Panc1 (cell line): ENCODE results near the gene NINL. TPM values are rescaled to one million over a fixed set of nuclear protein-coding genes. Genes with fewer than 3 reads are reported as not detected.

Experiments used
- ATAC-seq: fragments of 200-7000 bp; cut with Tn5 transposase; 2 replicates; pipeline ENCODE4 v1.9.1; 2020; ENCODE audit warnings: mild to moderate bottlenecking, moderate library complexity
- BruUV-seq: library from RNA; stranded (reverse); fragments of 400-500 nt; replicated peaks from 2 replicates; lab custom pipeline; 2021; lab: Mats Ljungman, UMichigan
- CTCF ChIA-PET: fragments of 300-600 bp; sonication (Branson Sonifier 250); formaldehyde crosslinking; loops from one replicate; lab custom pipeline; 2022; ENCODE audit warnings: antibody characterized with exemption; lab: Charles Lee
- POLR2A ChIA-PET: fragments of 300-600 bp; sonication (Branson Sonifier 250); formaldehyde crosslinking; loops from one replicate; lab custom pipeline; 2022; ENCODE audit warnings: antibody characterized with exemption; lab: Charles Lee
- DNase-seq: peaks from one replicate; pipeline ENCODE4 v3.0.0-alpha.2; 2010; ENCODE audit warnings: low read depth, low spot score
- H3K27ac ChIP-seq: 2 replicates; pipeline ENCODE4 v1.5.1; 2011; ENCODE audit warnings: mild to moderate bottlenecking, low read length, inconsistent platforms
- H3K27me3 ChIP-seq: fragments of 200-500 bp; sonication (Bioruptor generic); 2 replicates; pipeline ENCODE4 v1.6.0; 2014; ENCODE audit warnings: low read length, inconsistent platforms; ENCODE audit not compliant: control insufficient read depth, insufficient read depth
- H3K36me3 ChIP-seq: fragments of 200-500 bp; sonication (Bioruptor generic); 2 replicates; pipeline ENCODE4 v1.5.1; 2014; ENCODE audit warnings: inconsistent platforms, mild to moderate bottlenecking, low read length, moderate library complexity; ENCODE audit not compliant: control insufficient read depth, insufficient read depth
- H3K4me1 ChIP-seq: 2 replicates; pipeline ENCODE4 v1.5.1; 2011; ENCODE audit warnings: inconsistent platforms, mild to moderate bottlenecking, low read length, moderate library complexity; ENCODE audit not compliant: control insufficient read depth, insufficient read depth
- H3K4me3 ChIP-seq, 2 experiments: 2 replicates each; pipeline ENCODE4 v1.5.1; 2011 to 2012; ENCODE audit warnings: low read depth in 2 of 2, low read length in 2 of 2, mild to moderate bottlenecking in 2 of 2, inconsistent platforms in 1 of 2, moderate library complexity in 1 of 2
- H3K9me3 ChIP-seq: fragments of 200-500 bp; sonication (Bioruptor generic); 2 replicates; pipeline ENCODE4 v1.5.1; 2014; ENCODE audit warnings: low read depth, mild to moderate bottlenecking, inconsistent platforms, low read length, moderate library complexity; ENCODE audit not compliant: control insufficient read depth, insufficient read depth
- CTCF ChIP-seq: fragments of 450-650 bp; IDR thresholded peaks from 2 replicates; pipeline ENCODE4 v1.5.1; 2017; ENCODE audit warnings: mild to moderate bottlenecking
- POLR2AphosphoS5 ChIP-seq: IDR thresholded peaks from 2 replicates; pipeline ENCODE4 v1.6.1; 2012; ENCODE audit warnings: mild to moderate bottlenecking, low read depth, low read length, moderate library complexity
- REST ChIP-seq, 2 experiments: IDR thresholded peaks; 2 replicates each; pipeline ENCODE4 v1.6.1; 2011 to 2012; ENCODE audit warnings: low read depth in 2 of 2, control low read depth in 1 of 2, low read length in 1 of 2, mild to moderate bottlenecking in 1 of 2, moderate library complexity in 1 of 2; ENCODE audit not compliant: insufficient read depth in 1 of 2
- SIN3A ChIP-seq: IDR thresholded peaks from 2 replicates; pipeline ENCODE4 v1.6.1; 2012; ENCODE audit warnings: low read depth, mild to moderate bottlenecking, low read length, moderate library complexity, borderline replicate concordance; ENCODE audit not compliant: insufficient read depth
- TCF7L2 ChIP-seq: IDR thresholded peaks from 2 replicates; pipeline ENCODE4 v1.6.1; 2011; ENCODE audit warnings: mild to moderate bottlenecking, low read depth, low read length, inconsistent platforms
- in situ Hi-C: cut with HindIII; loops from 2 replicates; pipeline ENCODE4 v1.10.0; 2016; ENCODE audit warnings: low sequenced_read_pairs, low pct_unique_long_range_greater_than_20kb
- intact Hi-C: fragments of 100-400 bp; cut with micrococcal nuclease; formaldehyde crosslinking; loops from one replicate; pipeline ENCODE4 v1.10.0; 2022; ENCODE audit not compliant: unreplicated experiment
- total RNA-seq: library from RNA; stranded (reverse); gene quantifications from one replicate; pipeline ENCODE4 v1.2.1, GENCODE V29; 2021; ENCODE audit not compliant: unreplicated experiment

The NINL gene
- total RNA-seq, 1 experiment from 2014 or later: 25.0 TPM

- intact Hi-C loops: no loop called here
- BruUV-seq: no TSS peak
- POLR2A ChIA-PET: no interaction called here
These were observed 115.3 kb downstream of the NINL start for GRCh38 chr20:25470045-25470444.

GRCh38 chr20:25469558-25469957, 115.8 kb downstream of the NINL start:
- Histone ChIP-seq H3K27ac (no peak overlapping the region), H3K4me3 (no peak overlapping the region), H3K4me1 (no peaks in the 10 kb centered on the region), H3K36me3 (no peaks in the 10 kb centered on the region; the same call in 1 of the 2 replicates), H3K9me3 (no peaks in the 10 kb centered on the region), H3K27me3 (no peaks in the 10 kb centered on the region)
- no peak for DNase-seq
- ChIA-PET POLR2A (no interaction called here), CTCF (no interaction called here)
- no peak for ATAC-seq
- no TSS peak for BruUV-seq
- intact Hi-C loops: no loop called here
- in situ Hi-C loops: no loop called here
- TF ChIP-seq CTCF: no peak
- no peak for TF ChIP-seq TCF7L2
- TF ChIP-seq SIN3A: no peak
- TF ChIP-seq POLR2AphosphoS5: no peak
- TF ChIP-seq REST (IDR thresholded peaks at IDR 0.05; ENCODE audit: insufficient read depth in 1 of 2, low read depth in 2 of 2, low read length in 1 of 2): no peak

More at GRCh38 chr20:25470045-25470444, 115.3 kb downstream of the NINL start:
- ATAC-seq (peak; percentile 51; the same call in 1 of the 2 replicates), DNase-seq (peak; percentile 8)
- Histone ChIP-seq H3K36me3 (no peaks in the 10 kb centered on the region; the same call in 1 of the 2 replicates), H3K27ac (no peak overlapping the region), H3K4me1 (no peaks in the 10 kb centered on the region), H3K27me3 (no peaks in the 10 kb centered on the region), H3K9me3 (no peaks in the 10 kb centered on the region), H3K4me3 (no peak overlapping the region)
- CTCF ChIA-PET: no interaction called here
- in situ Hi-C loops: no loop called here
- TF ChIP-seq REST (IDR thresholded peaks at IDR 0.05; ENCODE audit: insufficient read depth in 1 of 2, low read depth in 2 of 2, low read length in 1 of 2): no peak
- TF ChIP-seq POLR2AphosphoS5: no peak
- TF ChIP-seq TCF7L2: no peak
- TF ChIP-seq CTCF: no peak; the same call in 1 of the 2 replicates
- TF ChIP-seq SIN3A: no peak
